Activated CD4-positive, alpha-beta T cell treated with anti-CD3 and anti-CD28 coated beads, Interleukin-2, Interleukin-6, amounts not matched to agents 100 ng/mL and 50 ng/mL, durations not matched to agents 16 hours and 8 hours (primary cell): ENCODE results near the gene DNMT1.
A peak's percentile ranks its signal among the peaks of the same experiment; 100 is the strongest.

Experiments
- DNase-seq: peaks from one replicate; pipeline ENCODE4 v3.0.0-alpha.2; 2020

The DNMT1 gene

DNA sequence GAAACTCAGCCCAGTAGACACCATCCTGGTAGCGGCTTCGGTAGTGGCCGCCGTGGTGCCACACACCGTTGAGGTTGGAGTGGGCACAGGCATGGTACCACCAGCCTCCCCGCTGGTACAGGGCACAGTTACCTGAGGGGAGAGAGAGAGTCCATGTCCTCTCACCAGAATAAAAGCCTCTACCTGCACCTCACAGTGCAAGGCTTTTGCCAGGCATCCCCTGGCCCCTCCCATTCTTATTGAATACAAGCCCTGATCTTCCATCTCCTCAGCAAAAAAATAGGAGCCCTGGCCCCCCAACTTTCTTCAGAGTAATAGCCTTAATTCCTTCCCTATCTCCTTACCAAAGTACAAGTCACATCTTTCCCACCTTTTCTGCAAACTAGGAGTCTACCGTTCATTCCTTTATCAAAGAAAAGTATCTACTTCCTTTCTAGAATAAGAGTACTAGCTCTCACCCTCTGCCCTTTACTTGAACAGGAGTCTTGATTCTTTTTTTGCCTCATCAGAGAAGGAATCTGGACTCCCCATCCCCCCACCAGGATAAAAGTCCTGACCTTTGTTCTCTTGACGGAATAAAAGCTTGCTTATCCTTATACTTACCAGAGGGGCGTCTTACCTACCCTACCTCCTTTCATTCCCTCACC lies 102.0 kb downstream of the DNMT1 start:
- DNase-seq: no peak

- DNase-seq: no peak
These were observed 102.7 kb downstream of the DNMT1 start for GRCh38 chr19:10091895-10092641.

- DNase-seq: no peak
These were observed 103.4 kb downstream of the DNMT1 start for GRCh38 chr19:10091370-10091687.

- no peak for DNase-seq
These were observed 104.9 kb downstream of the DNMT1 start for GRCh38 chr19:10089801-10090375.

DNA sequence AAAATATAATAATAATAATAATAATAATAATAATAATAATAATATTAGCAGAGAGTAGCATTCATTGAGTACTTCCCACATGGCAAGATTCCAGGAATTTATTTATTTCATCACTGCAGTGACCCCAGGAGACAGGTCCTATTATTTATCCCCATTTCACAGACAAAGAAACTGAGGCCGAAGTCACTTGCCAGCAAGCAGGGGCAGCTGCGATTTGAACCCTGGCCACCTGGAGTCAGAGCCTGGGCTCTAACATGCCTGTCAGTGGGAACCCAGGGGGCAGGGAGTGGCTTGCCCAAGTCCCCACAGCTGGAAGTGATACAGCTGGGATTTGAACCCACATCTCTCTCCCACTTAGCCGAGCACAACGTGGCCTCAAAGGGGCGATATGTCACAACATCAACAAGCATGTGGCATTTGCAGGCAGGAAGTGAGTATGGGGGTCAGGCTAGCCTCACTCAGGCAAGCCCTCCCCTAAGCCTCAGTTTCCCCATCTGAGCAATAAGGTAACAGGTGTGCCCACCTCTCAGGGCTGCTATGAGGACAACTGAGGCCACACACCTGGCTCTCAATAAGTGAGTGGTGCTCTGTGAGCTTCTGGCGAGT lies 105.7 kb downstream of the DNMT1 start:
- DNase-seq: no peak

DNA sequence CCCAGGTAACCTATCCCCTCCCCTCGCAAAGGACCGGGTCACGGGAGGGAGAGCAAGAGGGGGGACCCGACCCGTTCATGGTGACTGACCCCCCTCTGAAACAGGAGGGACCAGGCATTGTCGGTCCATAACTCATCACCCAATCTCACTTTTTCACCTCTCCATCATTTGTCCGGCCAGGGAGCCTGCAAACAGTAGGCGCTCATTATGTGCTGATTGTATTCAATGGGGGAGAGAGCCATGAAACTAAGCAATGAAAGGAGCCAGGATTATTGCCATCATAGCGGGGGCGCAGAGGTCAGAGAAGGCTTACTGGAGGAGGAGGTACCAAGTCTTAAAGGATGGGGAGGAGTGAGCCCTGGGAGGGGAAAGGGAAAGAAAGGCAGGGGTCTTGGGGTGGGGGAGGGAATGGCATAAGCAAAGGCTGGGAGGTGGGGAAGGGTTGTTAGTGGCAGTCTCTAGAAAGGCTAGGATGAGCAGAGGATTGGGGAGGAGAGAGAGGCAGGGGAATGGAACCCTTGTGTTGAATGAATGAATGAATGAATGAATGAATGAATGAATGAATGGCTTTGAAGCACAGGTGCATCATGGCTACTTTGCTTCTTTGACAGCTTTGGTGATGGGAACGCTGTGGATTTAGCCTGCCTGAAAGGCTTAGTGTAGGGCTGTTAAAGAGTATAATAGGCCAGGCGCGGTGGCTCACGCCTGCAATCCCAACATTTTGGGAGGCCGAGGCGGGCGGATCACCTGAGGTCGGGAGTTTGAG lies 107.3 kb downstream of the DNMT1 start:
- no peak for DNase-seq

- DNase-seq: no peak
These were observed 108.1 kb downstream of the DNMT1 start for GRCh38 chr19:10086591-10087192.

- DNase-seq: peak; percentile 90
These were observed 108.8 kb downstream of the DNMT1 start, which contains the start of gene SHFL for GRCh38 chr19:10085641-10086590. Gene SHFL (plus strand): TSS chr19:10086317. CDS start chr19:10086428, 111 bp downstream.

DNA sequence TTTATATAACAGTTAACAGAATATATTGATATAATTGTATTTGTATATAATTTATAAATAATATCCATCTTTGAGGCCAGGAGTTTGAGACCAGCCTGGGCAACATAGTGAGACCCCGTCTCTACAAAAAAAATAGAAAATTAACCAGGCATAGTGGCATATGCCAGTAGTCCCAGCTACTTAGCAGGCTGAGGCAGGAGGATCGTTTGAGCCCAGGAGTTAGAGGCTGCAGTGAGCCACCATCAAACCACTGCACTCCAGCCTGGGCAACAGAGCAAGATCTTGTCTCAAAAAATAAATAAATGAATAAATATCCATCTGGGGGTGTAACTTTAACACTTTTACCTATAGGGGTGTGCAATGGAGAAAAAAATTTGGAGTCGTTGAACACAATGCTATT lies 110.0 kb downstream of the DNMT1 start:
- no peak for DNase-seq

- no peak for DNase-seq
These were observed 110.8 kb downstream of the DNMT1 start for GRCh38 chr19:10083911-10084310.
